Stimulated activated CD4-positive, alpha-beta T cell treated with anti-CD3 and anti-CD28 coated beads, Interleukin-12 subunit alpha, Interleukin-12 subunit beta, amount 100 ng/mL, for 24 hours (primary cell): ENCODE results near the gene DYNC1H1.

ENCODE experiments used
- DNase-seq, 2 experiments: peaks; one replicate each; pipeline ENCODE4 v3.0.0-alpha.2; 2020; ENCODE audit warnings: low read depth in 2 of 2

The DYNC1H1 gene

GRCh38 chr14:101964297-101965180 lies at the start of gene DYNC1H1:
DYNC1H1 (plus strand) TSS chr14:101964573; CDS start chr14:101964692, 119 bp downstream.
- peak; percentile 65 to 81 for DNase-seq

- no peak for DNase-seq
Measured at GRCh38 chr14:101915871-101916815, 48.2 kb upstream of the DYNC1H1 start.

GRCh38 chr14:101916816-101917412 lies 47.5 kb upstream of the DYNC1H1 start:
- no peak for DNase-seq

GRCh38 chr14:101917413-101918017 lies 46.9 kb upstream of the DYNC1H1 start:
- no peak for DNase-seq

- no peak for DNase-seq
Measured at GRCh38 chr14:101918065-101918989, 46.0 kb upstream of the DYNC1H1 start.

GRCh38 chr14:101920271-101920670 lies 44.1 kb upstream of the DYNC1H1 start:
- DNase-seq = no peak

- no peak for DNase-seq
Measured at GRCh38 chr14:101922866-101923265, 41.5 kb upstream of the DYNC1H1 start.

- DNase-seq = no peak
Measured at GRCh38 chr14:101925152-101925551, 39.2 kb upstream of the DYNC1H1 start.

GRCh38 chr14:101926085-101926484 lies 38.3 kb upstream of the DYNC1H1 start:
- DNase-seq = no peak

GRCh38 chr14:101926620-101927019 lies 37.8 kb upstream of the DYNC1H1 start:
- no peak for DNase-seq

GRCh38 chr14:101927859-101928258 lies 36.5 kb upstream of the DYNC1H1 start:
- no peak for DNase-seq

GRCh38 chr14:101928415-101928841 lies 35.9 kb upstream of the DYNC1H1 start:
- DNase-seq = no peak

- no peak for DNase-seq
Measured at GRCh38 chr14:101929096-101929495, 35.3 kb upstream of the DYNC1H1 start.

GRCh38 chr14:101929946-101930345 lies 34.4 kb upstream of the DYNC1H1 start:
- no peak for DNase-seq

- DNase-seq = no peak
Measured at GRCh38 chr14:101932673-101933072, 31.7 kb upstream of the DYNC1H1 start.

- no peak for DNase-seq
Measured at GRCh38 chr14:101933209-101933608, 31.2 kb upstream of the DYNC1H1 start.

- DNase-seq = no peak
Measured at GRCh38 chr14:101934601-101935150, 29.7 kb upstream of the DYNC1H1 start.

- no peak for DNase-seq
Measured at GRCh38 chr14:101937926-101938767, 26.2 kb upstream of the DYNC1H1 start.

- DNase-seq = no peak
Measured at GRCh38 chr14:101939646-101940170, 24.7 kb upstream of the DYNC1H1 start.
